ENCODE measurements around the gene PCDH9.

Gene PCDH9

GRCh38 chr13:67008075-67008668 is 222.0 kb downstream of the PCDH9 start:
- TF ChIP-seq MAX (IDR thresholded peaks at IDR 0.05; ENCODE audit: low read depth, low read length) (no peak), MYC (IDR thresholded peaks at IDR 0.05; ENCODE audit: low read depth, low read length) (no peak), POLR2A (IDR thresholded peaks at IDR 0.05; ENCODE audit: extremely low read depth, insufficient read length) (no peak), CTCF (IDR thresholded peaks at IDR 0.05; ENCODE audit: low read depth, low read length) (no peak)
- DNase-seq (ENCODE audit: low read depth) = no peak
- no peak overlapping the region for H3K4me3 ChIP-seq (ENCODE audit: low read depth, low read length)

GRCh38 chr13:67004511-67004910 is 225.6 kb downstream of the PCDH9 start:
- DNase-seq (ENCODE audit: low read depth) = no peak
- no peak overlapping the region for H3K4me3 ChIP-seq (ENCODE audit: low read depth, low read length)
- TF ChIP-seq MAX (IDR thresholded peaks at IDR 0.05; ENCODE audit: low read depth, low read length) (no peak), CTCF (IDR thresholded peaks at IDR 0.05; ENCODE audit: low read depth, low read length) (no peak), POLR2A (IDR thresholded peaks at IDR 0.05; ENCODE audit: extremely low read depth, insufficient read length) (no peak), MYC (IDR thresholded peaks at IDR 0.05; ENCODE audit: low read depth, low read length) (no peak)

GRCh38 chr13:67003743-67004142 is 226.4 kb downstream of the PCDH9 start:
- TF ChIP-seq MYC (IDR thresholded peaks at IDR 0.05; ENCODE audit: low read depth, low read length) (no peak), CTCF (IDR thresholded peaks at IDR 0.05; ENCODE audit: low read depth, low read length) (no peak), POLR2A (IDR thresholded peaks at IDR 0.05; ENCODE audit: extremely low read depth, insufficient read length) (no peak), MAX (IDR thresholded peaks at IDR 0.05; ENCODE audit: low read depth, low read length) (no peak)

GRCh38 chr13:67001363-67001762 is 228.8 kb downstream of the PCDH9 start:
- TF ChIP-seq MAX (IDR thresholded peaks at IDR 0.05; ENCODE audit: low read depth, low read length) = no peak
- no peak for TF ChIP-seq CTCF (IDR thresholded peaks at IDR 0.05; ENCODE audit: low read depth, low read length)
- no peak for TF ChIP-seq POLR2A (IDR thresholded peaks at IDR 0.05; ENCODE audit: extremely low read depth, insufficient read length)
- TF ChIP-seq MYC (IDR thresholded peaks at IDR 0.05; ENCODE audit: low read depth, low read length) = no peak
- DNase-seq (ENCODE audit: low read depth) = no peak
- H3K4me3 ChIP-seq (ENCODE audit: low read depth, low read length) = no peak overlapping the region

More at GRCh38 chr13:67003743-67004142, 226.4 kb downstream of the PCDH9 start:
- H3K4me3 ChIP-seq (ENCODE audit: low read depth, low read length) = no peak overlapping the region
- DNase-seq (ENCODE audit: low read depth) = no peak

GRCh38 chr13:66996503-66996902 is 233.6 kb downstream of the PCDH9 start:
- TF ChIP-seq MYC (IDR thresholded peaks at IDR 0.05; ENCODE audit: low read depth, low read length) (no peak), MAX (IDR thresholded peaks at IDR 0.05; ENCODE audit: low read depth, low read length) (no peak), CTCF (IDR thresholded peaks at IDR 0.05; ENCODE audit: low read depth, low read length) (no peak), POLR2A (IDR thresholded peaks at IDR 0.05; ENCODE audit: extremely low read depth, insufficient read length) (no peak)
- no peak for DNase-seq (ENCODE audit: low read depth)
- H3K4me3 ChIP-seq (ENCODE audit: low read depth, low read length) = no peak overlapping the region
